HEK293 (cell line): ENCODE data around the gene TLE3.

Experiments used
- GFI1B ChIP-seq: fragments of 450-650 bp; formaldehyde crosslinking; IDR thresholded peaks from 2 replicates; pipeline ENCODE4 v1.5.1; 2016; ENCODE audit warnings: missing biosample characterization, missing genetic modification characterization
- GLIS1 ChIP-seq: fragments of 450-650 bp; formaldehyde crosslinking; IDR thresholded peaks from 2 replicates; pipeline ENCODE4 v1.5.1; 2016; ENCODE audit warnings: missing biosample characterization, missing genetic modification characterization
- HOXA7 ChIP-seq: sonication (generic); formaldehyde crosslinking; IDR thresholded peaks from 2 replicates; pipeline ENCODE4 v1.8.1; 2022; ENCODE audit warnings: missing genetic modification reagents, borderline replicate concordance
- KLF1 ChIP-seq: fragments of 450-650 bp; formaldehyde crosslinking; IDR thresholded peaks from 2 replicates; pipeline ENCODE4 v1.5.1; 2016; ENCODE audit warnings: missing biosample characterization, missing genetic modification characterization
- KLF16 ChIP-seq: fragments of 450-650 bp; formaldehyde crosslinking; IDR thresholded peaks from 2 replicates; pipeline ENCODE4 v1.5.1; 2017; ENCODE audit warnings: missing biosample characterization, missing genetic modification characterization
- KLF17 ChIP-seq: fragments of 450-650 bp; formaldehyde crosslinking; IDR thresholded peaks from 2 replicates; pipeline ENCODE4 v1.5.1; 2016; ENCODE audit warnings: missing biosample characterization, missing genetic modification characterization
- MZF1 ChIP-seq: fragments of 450-650 bp; formaldehyde crosslinking; IDR thresholded peaks from 2 replicates; pipeline ENCODE4 v1.5.1; 2017; ENCODE audit warnings: missing biosample characterization, missing genetic modification characterization, borderline replicate concordance
- PRDM2 ChIP-seq: fragments of 450-650 bp; formaldehyde crosslinking; IDR thresholded peaks from 2 replicates; pipeline ENCODE4 v1.5.1; 2016; ENCODE audit warnings: missing biosample characterization, missing genetic modification characterization, borderline replicate concordance
- SP3 ChIP-seq: fragments of 450-650 bp; formaldehyde crosslinking; IDR thresholded peaks from 2 replicates; pipeline ENCODE4 v1.5.1; 2016; ENCODE audit warnings: missing biosample characterization, missing genetic modification characterization
- YY2 ChIP-seq: fragments of 450-650 bp; formaldehyde crosslinking; IDR thresholded peaks from 2 replicates; pipeline ENCODE4 v1.5.1; 2016; ENCODE audit warnings: missing biosample characterization, missing genetic modification characterization
- ZEB2 ChIP-seq: fragments of 450-650 bp; formaldehyde crosslinking; IDR thresholded peaks from 2 replicates; pipeline ENCODE4 v1.5.1; 2016; ENCODE audit warnings: missing biosample characterization, missing genetic modification characterization
- ZFP41 ChIP-seq: fragments of 450-650 bp; formaldehyde crosslinking; IDR thresholded peaks from 2 replicates; pipeline ENCODE4 v1.5.1; 2016; ENCODE audit warnings: missing biosample characterization, missing genetic modification characterization, borderline replicate concordance
- ZFP69B ChIP-seq: fragments of 450-650 bp; formaldehyde crosslinking; IDR thresholded peaks from 2 replicates; pipeline ENCODE4 v1.5.1; 2016; ENCODE audit warnings: missing biosample characterization, missing genetic modification characterization
- ZNF132 ChIP-seq: fragments of 450-650 bp; formaldehyde crosslinking; IDR thresholded peaks from 2 replicates; pipeline ENCODE4 v1.5.1; 2017; ENCODE audit warnings: missing biosample characterization, missing genetic modification characterization, borderline replicate concordance
- ZNF140 ChIP-seq: fragments of 450-650 bp; formaldehyde crosslinking; IDR thresholded peaks from 2 replicates; pipeline ENCODE4 v1.5.1; 2016; ENCODE audit warnings: missing biosample characterization, missing genetic modification characterization
- ZNF19 ChIP-seq: fragments of 450-650 bp; formaldehyde crosslinking; IDR thresholded peaks from 2 replicates; pipeline ENCODE4; 2016; ENCODE audit warnings: missing biosample characterization, missing genetic modification characterization, low read depth
- ZNF23 ChIP-seq: fragments of 450-650 bp; formaldehyde crosslinking; IDR thresholded peaks from 2 replicates; pipeline ENCODE4 v1.5.1; 2016; ENCODE audit warnings: missing biosample characterization, missing genetic modification characterization, borderline replicate concordance
- ZNF274 ChIP-seq, 2 experiments: fragments of 200-500 bp in 1 of 2; fragments of 450-650 bp in 1 of 2; sonication (Bioruptor generic) in 1 of 2; formaldehyde crosslinking in 1 of 2; IDR thresholded peaks; 2 replicates each; pipeline versions ENCODE4 v1.5.1 to v1.6.1; 2014 to 2016; ENCODE audit warnings: borderline replicate concordance in 1 of 2, inconsistent platforms in 1 of 2, low read length in 1 of 2, missing biosample characterization in 1 of 2, missing genetic modification characterization in 1 of 2
- ZNF292 ChIP-seq: fragments of 450-650 bp; formaldehyde crosslinking; IDR thresholded peaks from 2 replicates; pipeline ENCODE4 v1.5.1; 2016; ENCODE audit warnings: low read depth, missing biosample characterization, missing genetic modification characterization, borderline replicate concordance
- ZNF324 ChIP-seq: fragments of 450-650 bp; formaldehyde crosslinking; IDR thresholded peaks from 2 replicates; pipeline ENCODE4 v1.5.1; 2016; ENCODE audit warnings: missing biosample characterization, missing genetic modification characterization
- ZNF354C ChIP-seq: fragments of 450-650 bp; formaldehyde crosslinking; IDR thresholded peaks from 2 replicates; pipeline ENCODE4 v1.5.1; 2016; ENCODE audit warnings: missing biosample characterization, missing genetic modification characterization, low read depth, borderline replicate concordance
- ZNF366 ChIP-seq: fragments of 450-650 bp; formaldehyde crosslinking; conservative IDR thresholded peaks from 2 replicates; pipeline ENCODE4 v1.5.1; 2016; ENCODE audit warnings: missing biosample characterization, missing genetic modification characterization
- ZNF449 ChIP-seq: fragments of 450-650 bp; formaldehyde crosslinking; IDR thresholded peaks from 2 replicates; pipeline ENCODE4 v1.5.1; 2017; ENCODE audit warnings: missing biosample characterization, mild to moderate bottlenecking, missing genetic modification characterization, moderate library complexity
- ZNF514 ChIP-seq: fragments of 450-650 bp; formaldehyde crosslinking; IDR thresholded peaks from 2 replicates; pipeline ENCODE4 v1.5.1; 2016; ENCODE audit warnings: missing biosample characterization, missing genetic modification characterization
- ZNF529 ChIP-seq: fragments of 450-650 bp; formaldehyde crosslinking; IDR thresholded peaks from 2 replicates; pipeline ENCODE4 v1.5.1; 2017; ENCODE audit warnings: missing genetic modification characterization, missing biosample characterization; ENCODE audit not compliant: insufficient replicate concordance
- ZNF544 ChIP-seq: fragments of 450-650 bp; formaldehyde crosslinking; IDR thresholded peaks from 2 replicates; pipeline ENCODE4 v1.5.0; 2017; ENCODE audit warnings: missing biosample characterization, missing genetic modification characterization
- ZNF555 ChIP-seq: fragments of 450-650 bp; formaldehyde crosslinking; conservative IDR thresholded peaks from 2 replicates; pipeline ENCODE4 v1.5.1; 2017; ENCODE audit warnings: missing biosample characterization, mild to moderate bottlenecking, missing genetic modification characterization, inconsistent platforms
- ZNF664 ChIP-seq: fragments of 450-650 bp; formaldehyde crosslinking; IDR thresholded peaks from 2 replicates; pipeline ENCODE4 v1.5.1; 2016; ENCODE audit warnings: missing biosample characterization, missing genetic modification characterization
- ZNF776 ChIP-seq: fragments of 450-650 bp; formaldehyde crosslinking; IDR thresholded peaks from 2 replicates; pipeline ENCODE4 v1.5.0; 2017; ENCODE audit warnings: missing biosample characterization, missing genetic modification characterization, borderline replicate concordance
- ZSCAN23 ChIP-seq: fragments of 450-650 bp; formaldehyde crosslinking; IDR thresholded peaks from 2 replicates; pipeline ENCODE4 v1.5.1; 2016; ENCODE audit warnings: missing biosample characterization, missing genetic modification characterization
- ZXDB ChIP-seq: fragments of 450-650 bp; formaldehyde crosslinking; IDR thresholded peaks from 2 replicates; pipeline ENCODE4 v1.5.1; 2016; ENCODE audit warnings: missing biosample characterization, missing genetic modification characterization

The TLE3 gene

GRCh38 chr15:70096215-70097062 lies 1.3 kb downstream of the TLE3 start (continued):
- TF ChIP-seq ZEB2 (tag by site-specific recombination) (no peak; the same call in none of the 2 replicates), ZNF544 (tag by site-specific recombination) (no peak), KLF1 (tag by site-specific recombination) (peak; percentile 21), ZNF664 (tag by site-specific recombination) (no peak), ZNF555 (no peak), ZNF274 (IDR thresholded peaks at IDR 0.05; ENCODE audit: low read length) (no peak), ZNF274 (tag by site-specific recombination; IDR thresholded peaks at IDR 0.05; ENCODE audit: borderline replicate concordance) (no peak), PRDM2 (no peak), ZNF776 (tag by site-specific recombination) (no peak), ZXDB (tag by site-specific recombination) (peak; percentile 100), ZNF354C (tag by site-specific recombination) (no peak), MZF1 (tag by site-specific recombination) (no peak), ZNF324 (tag by site-specific recombination) (no peak; the same call in 1 of the 2 replicates), ZNF449 (peak; percentile 96), ZNF292 (tag by site-specific recombination) (no peak), ZNF366 (no peak), KLF16 (tag by site-specific recombination) (no peak), GFI1B (tag by site-specific recombination) (no peak), YY2 (tag by site-specific recombination) (peak; percentile 84), ZFP69B (tag by site-specific recombination) (no peak), ZSCAN23 (tag by site-specific recombination) (no peak), ZNF19 (no peak), GLIS1 (tag by site-specific recombination) (no peak), KLF17 (tag by site-specific recombination) (peak; percentile 63; the same call in 1 of the 2 replicates), ZNF23 (tag by site-specific recombination) (no peak), ZNF529 (no peak), SP3 (tag by site-specific recombination) (peak; percentile 66), ZNF132 (tag by site-specific recombination) (no peak), ZFP41 (tag by site-specific recombination) (no peak), ZNF514 (no peak), ZNF140 (no peak), HOXA7 (CRISPR knock-in tag) (no peak)
